Hepatocyte (in vitro differentiated cells): ENCODE data around the gene TANC1.

Source experiments
- CTCF ChIP-seq: fragments of 200-600 bp; sonication (generic); IDR thresholded peaks from 2 replicates; pipeline ENCODE4 v1.5.1; 2016; ENCODE audit warnings: antibody characterized with exemption, mild to moderate bottlenecking; ENCODE audit not compliant: poor library complexity
- EZH2 ChIP-seq: fragments of 200-600 bp; sonication (generic); IDR thresholded peaks from 2 replicates; pipeline ENCODE4 v1.6.1; 2016; ENCODE audit warnings: antibody characterized with exemption, mild to moderate bottlenecking, borderline replicate concordance

GRCh38 chr2:158968396-158969161 is at the start of gene TANC1:
- TF ChIP-seq EZH2 (no peak), CTCF (no peak)
